GM23338 (cell line): Measurements from ENCODE around the gene MYD88. TPM values are rescaled to one million over a fixed set of nuclear protein-coding genes. Genes with fewer than 3 reads are reported as not detected.

Experiments
- ATAC-seq: fragments of 200-7000 bp; cut with Tn5 transposase; 3 replicates; pipeline ENCODE4 v1.9.1; 2020
- DNase-seq: peaks from one replicate; pipeline ENCODE4 v3.0.0-alpha.2; 2015; ENCODE audit warnings: low spot score
- H2AFZ ChIP-seq: fragments of 200-600 bp; sonication (generic); 2 replicates; pipeline ENCODE4 v1.8.0; 2016; ENCODE audit warnings: antibody characterized with exemption, mild to moderate bottlenecking, moderate library complexity
- H3F3A ChIP-seq: fragments of 200-600 bp; sonication (generic); replicated peaks from 2 replicates; pipeline ENCODE4 v1.8.0; 2017; ENCODE audit warnings: antibody characterized with exemption, mixed run types, low read depth
- H3K27ac ChIP-seq: fragments of 200-600 bp; sonication (generic); 2 replicates; pipeline ENCODE4 v1.6.1; 2016; ENCODE audit warnings: low read depth
- H3K27me3 ChIP-seq: fragments of 200-600 bp; sonication (generic); 2 replicates; pipeline ENCODE4 v1.8.0; 2016; ENCODE audit warnings: mild to moderate bottlenecking, mixed run types, moderate library complexity; ENCODE audit not compliant: insufficient read depth
- H3K36me3 ChIP-seq: fragments of 200-600 bp; sonication (generic); 2 replicates; pipeline ENCODE4 v1.8.0; 2016; ENCODE audit warnings: mild to moderate bottlenecking; ENCODE audit not compliant: insufficient read depth
- H3K4me1 ChIP-seq: fragments of 200-600 bp; sonication (generic); 2 replicates; pipeline ENCODE4 v1.8.0; 2016; ENCODE audit warnings: mild to moderate bottlenecking, moderate library complexity; ENCODE audit not compliant: insufficient read depth
- H3K4me2 ChIP-seq: fragments of 200-600 bp; sonication (generic); 2 replicates; pipeline ENCODE4 v1.7.1; 2017; ENCODE audit warnings: mixed run types
- H3K4me3 ChIP-seq: fragments of 200-600 bp; sonication (generic); 2 replicates; pipeline ENCODE4 v1.6.1; 2016; ENCODE audit warnings: mixed run types
- H3K79me2 ChIP-seq: fragments of 200-600 bp; sonication (generic); replicated peaks from 2 replicates; pipeline ENCODE4 v1.8.0; 2017; ENCODE audit warnings: mild to moderate bottlenecking; ENCODE audit not compliant: insufficient read depth
- H3K9me2 ChIP-seq: fragments of 200-600 bp; sonication (generic); 2 replicates; pipeline ENCODE4 v1.8.0; 2017; ENCODE audit not compliant: insufficient read depth
- H4K20me1 ChIP-seq: fragments of 200-600 bp; sonication (generic); replicated peaks from 2 replicates; pipeline ENCODE4 v1.8.0; 2017; ENCODE audit warnings: mild to moderate bottlenecking; ENCODE audit not compliant: insufficient read depth
- H3K27ac Mint-ChIP-seq: 2 replicates; pipeline ENCODE4 v1.8.0; 2020; ENCODE audit warnings: inconsistent platforms, mild to moderate bottlenecking, moderate library complexity, mixed read lengths
- H3K27me3 Mint-ChIP-seq: 3 replicates; pipeline ENCODE4 v1.8.0; 2022; ENCODE audit warnings: low read depth, mild to moderate bottlenecking, moderate library complexity, mixed read lengths, inconsistent platforms; ENCODE audit not compliant: insufficient read depth, poor library complexity
- H3K36me3 Mint-ChIP-seq: 3 replicates; pipeline ENCODE4 v1.8.0; 2021; ENCODE audit warnings: low read depth, mild to moderate bottlenecking, inconsistent platforms, moderate library complexity, mixed read lengths
- H3K4me1 Mint-ChIP-seq: 3 replicates; pipeline ENCODE4 v1.8.0; 2020; ENCODE audit warnings: mild to moderate bottlenecking, inconsistent platforms, mixed read lengths
- H3K4me3 Mint-ChIP-seq: 3 replicates; pipeline ENCODE4 v1.8.0; 2021; ENCODE audit warnings: moderate library complexity, mild to moderate bottlenecking, inconsistent platforms, mixed read lengths
- H3K9me3 Mint-ChIP-seq: 3 replicates; pipeline ENCODE4 v1.8.0; 2020; ENCODE audit warnings: moderate library complexity, mild to moderate bottlenecking, inconsistent platforms, mixed read lengths
- CTCF ChIP-seq, 2 experiments: fragments of 200-600 bp in 1 of 2; sonication (generic) in 1 of 2; conservative IDR thresholded peaks; 2 replicates each; pipeline versions ENCODE4 v1.5.1 to v1.6.1; 2016 to 2017; ENCODE audit warnings: antibody characterized with exemption in 2 of 2, low read depth in 2 of 2, mild to moderate bottlenecking in 2 of 2, moderate library complexity in 1 of 2
- ETS1 ChIP-seq: IDR thresholded peaks from 2 replicates; pipeline ENCODE4 v1.6.1; 2016; ENCODE audit warnings: antibody characterized with exemption
- JUNB ChIP-seq: IDR thresholded peaks from one replicate; pipeline ENCODE4 v1.6.1; 2016; ENCODE audit warnings: antibody characterized with exemption; ENCODE audit not compliant: unreplicated experiment
- POLR2AphosphoS5 ChIP-seq: IDR thresholded peaks from 2 replicates; pipeline ENCODE4 v1.6.1; 2016; ENCODE audit warnings: antibody characterized with exemption, low read depth
- ZNF114 ChIP-seq: fragments of 250-450 bp; sonication (Bioruptor Pico); IDR thresholded peaks from 2 replicates; pipeline ENCODE4 v1.5.0; 2020; ENCODE audit warnings: mild to moderate bottlenecking, moderate library complexity
- ZNF462 ChIP-seq: fragments of 250-450 bp; sonication (Bioruptor Pico); IDR thresholded peaks from 2 replicates; pipeline ENCODE4 v1.5.0; 2020; ENCODE audit warnings: mild to moderate bottlenecking, moderate library complexity
- polyA plus RNA-seq: library from polyadenylated mRNA; unstranded; fragments of >200 nt; fragmentation: Nextera tagmentation; extraction: Ambion mirVana; gene quantifications from 2 replicates; pipeline ENCODE4 v1.2.1, GENCODE V29; 2016
- total RNA-seq: library from RNA; depleted of rRNA; stranded (reverse); fragments of >200 nt; shearing (Covaris generic); gene quantifications from 2 replicates; pipeline ENCODE4 v1.2.3, GENCODE V29; 2014

Gene MYD88
- total and polyA plus RNA-seq, 2 experiments from 2014 or later = 15.5 to 26.0 TPM

- H3F3A ChIP-seq = no peaks in the 10 kb centered on the region
- H3K9me2 ChIP-seq = no peaks in the 10 kb centered on the region
- H2AFZ ChIP-seq = no peak overlapping the region
- Mint-ChIP-seq H3K4me3 (no peak overlapping the region), H3K9me3 (no peaks in the 10 kb centered on the region), H3K36me3 (no peaks in the 10 kb centered on the region), H3K27me3 (peaks cover 3% of the 10 kb centered on the region), H3K27ac (peak overlapping the region; percentile 22; the same call in 1 of the 2 replicates), H3K4me1 (peaks cover 30% of the 10 kb centered on the region)
- peak overlapping the region; percentile 25; the same call in 1 of the 2 replicates for H3K4me2 ChIP-seq
- H3K27ac ChIP-seq = no peak overlapping the region
- DNase-seq (peak; percentile 26), ATAC-seq (peak; percentile 66)
- H3K27me3 ChIP-seq = no peaks in the 10 kb centered on the region
- H4K20me1 ChIP-seq = peaks cover 54% of the 10 kb centered on the region
- peaks cover 17% of the 10 kb centered on the region for H3K4me1 ChIP-seq
- TF ChIP-seq ZNF462 (CRISPR knock-in tag) (no peak), CTCF (conservative IDR thresholded peaks at IDR 0.05; ENCODE audit: low read depth in 2 of 2) (no peak), POLR2AphosphoS5 (no peak), ETS1 (no peak), ZNF114 (CRISPR knock-in tag) (no peak), JUNB (no peak)
- H3K79me2 ChIP-seq = peaks cover 100% of the 10 kb centered on the region
- H3K36me3 ChIP-seq = no peaks in the 10 kb centered on the region
- H3K4me3 ChIP-seq = no peak overlapping the region
These were observed 35.5 kb downstream of the MYD88 start for GRCh38 chr3:38173834-38174418.
